ENCODE measurements around the gene ATG4D.
"Not testable (repeated sequence)": the region's sequence is repeated elsewhere in the genome, so short reads cannot be mapped to it uniquely, and the experiment has no call there.

ATG4D gene

GRCh38 chr19:10519421-10519820 is 24.3 kb upstream of the ATG4D start:
- Histone ChIP-seq H3K27me3 (ENCODE audit: control insufficient read depth in 5 of 5, insufficient read depth in 4 of 5, low read length in 5 of 5) (peaks cover 23 to 57% (median 37%) of the 10 kb centered on the region in 5 donors), H3K4me3 (ENCODE audit: low read depth in 1 of 5, low read length in 5 of 5) (no peak overlapping the region), H3K9ac (ENCODE audit: low read length in 5 of 5) (no peak overlapping the region), H3K9me3 (ENCODE audit: control insufficient read depth in 5 of 5, low read length in 5 of 5) (no peaks in the 10 kb centered on the region), H3K4me1 (ENCODE audit: control insufficient read depth in 5 of 5, insufficient read depth in 5 of 5, low read length in 5 of 5) (peaks cover 0 to 24% (median 20%) of the 10 kb centered on the region in 5 donors), H3K36me3 (ENCODE audit: control insufficient read depth in 5 of 5, insufficient read depth in 5 of 5, low read length in 5 of 5) (no peaks in the 10 kb centered on the region), H3K27ac (ENCODE audit: low read depth, low read length) (no peak overlapping the region)

- Histone ChIP-seq H3K27me3 (ENCODE audit: control insufficient read depth in 5 of 5, insufficient read depth in 4 of 5, low read length in 5 of 5) (peaks cover 17 to 43% (median 25%) of the 10 kb centered on the region in 5 donors), H3K4me1 (ENCODE audit: control insufficient read depth in 5 of 5, insufficient read depth in 5 of 5, low read length in 5 of 5) (peaks cover 0 to 22% (median 20%) of the 10 kb centered on the region in 5 donors), H3K4me3 (ENCODE audit: low read depth in 1 of 5, low read length in 5 of 5) (no peak overlapping the region), H3K9ac (ENCODE audit: low read length in 5 of 5) (no peak overlapping the region), H3K36me3 (ENCODE audit: control insufficient read depth in 5 of 5, insufficient read depth in 5 of 5, low read length in 5 of 5) (no peaks in the 10 kb centered on the region), H3K9me3 (ENCODE audit: control insufficient read depth in 5 of 5, low read length in 5 of 5) (no peaks in the 10 kb centered on the region), H3K27ac (ENCODE audit: low read depth, low read length) (no peak overlapping the region)
Observed at GRCh38 chr19:10520652-10521318, 22.9 kb upstream of the ATG4D start.

DNA sequence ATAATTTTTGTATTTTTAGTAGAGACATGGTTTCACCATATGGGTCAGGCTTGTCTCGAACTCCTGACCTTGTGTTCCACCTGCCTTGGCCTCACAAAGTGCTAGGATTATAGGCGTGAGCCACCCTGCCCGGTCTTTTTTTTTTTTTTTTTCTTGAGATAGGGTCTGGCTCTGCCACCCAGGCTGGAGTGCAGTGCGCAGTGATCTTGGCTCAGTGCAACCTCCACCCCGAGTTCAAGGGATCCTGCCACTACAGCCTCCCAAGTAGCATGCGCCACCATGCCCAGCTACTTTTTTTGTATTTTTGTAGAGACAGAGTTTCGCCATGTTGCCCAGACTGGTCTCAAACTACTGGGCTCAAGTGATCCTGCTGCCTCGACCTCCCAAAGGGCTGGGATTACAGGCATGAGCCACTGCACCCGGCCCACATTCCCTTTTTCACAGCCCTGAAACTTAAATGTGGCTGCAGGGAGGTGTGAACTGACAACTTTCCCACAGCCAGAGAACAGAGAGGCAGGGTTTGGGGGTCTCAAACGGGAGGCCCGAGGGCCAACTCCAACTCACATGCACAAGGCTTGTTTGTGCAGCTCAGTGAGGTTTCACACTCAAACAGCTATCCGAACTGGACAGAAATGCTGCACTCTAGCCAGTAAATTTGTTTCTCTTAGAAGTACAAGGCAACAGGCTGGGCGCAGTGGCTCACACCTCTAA is 22.1 kb upstream of the ATG4D start:
- H3K27ac ChIP-seq (ENCODE audit: low read depth, low read length) = no peak overlapping the region
- peaks cover 0 to 22% (median 20%) of the 10 kb centered on the region in 5 donors for H3K4me1 ChIP-seq (ENCODE audit: control insufficient read depth in 5 of 5, insufficient read depth in 5 of 5, low read length in 5 of 5)
- H3K9me3 ChIP-seq (ENCODE audit: control insufficient read depth in 5 of 5, low read length in 5 of 5) = no peaks in the 10 kb centered on the region
- no peak overlapping the region for H3K4me3 ChIP-seq (ENCODE audit: low read depth in 1 of 5, low read length in 5 of 5)
- H3K27me3 ChIP-seq (ENCODE audit: control insufficient read depth in 5 of 5, insufficient read depth in 4 of 5, low read length in 5 of 5) = peaks cover 17 to 37% (median 18%) of the 10 kb centered on the region in 5 donors
- H3K36me3 ChIP-seq (ENCODE audit: control insufficient read depth in 5 of 5, insufficient read depth in 5 of 5, low read length in 5 of 5) = no peaks in the 10 kb centered on the region
- H3K9ac ChIP-seq (ENCODE audit: low read length in 5 of 5) = no peak overlapping the region

GRCh38 chr19:10523135-10523636 is 20.5 kb upstream of the ATG4D start:
- no peak overlapping the region for H3K4me3 ChIP-seq (ENCODE audit: low read depth in 1 of 5, low read length in 5 of 5)
- H3K27me3 ChIP-seq (ENCODE audit: control insufficient read depth in 5 of 5, insufficient read depth in 4 of 5, low read length in 5 of 5) = peaks cover 8 to 25% (median 15%) of the 10 kb centered on the region in 5 donors
- peaks cover 0 to 9% (median 7%) of the 10 kb centered on the region in 5 donors for H3K4me1 ChIP-seq (ENCODE audit: control insufficient read depth in 5 of 5, insufficient read depth in 5 of 5, low read length in 5 of 5)
- H3K36me3 ChIP-seq (ENCODE audit: control insufficient read depth in 5 of 5, insufficient read depth in 5 of 5, low read length in 5 of 5) = no peaks in the 10 kb centered on the region
- H3K9ac ChIP-seq (ENCODE audit: low read length in 5 of 5) = no peak overlapping the region
- H3K9me3 ChIP-seq (ENCODE audit: control insufficient read depth in 5 of 5, low read length in 5 of 5) = no peaks in the 10 kb centered on the region
- H3K27ac ChIP-seq (ENCODE audit: low read depth, low read length) = no peak overlapping the region

- no peak overlapping the region for H3K27ac ChIP-seq (ENCODE audit: low read depth, low read length)
- no peak overlapping the region for H3K4me3 ChIP-seq (ENCODE audit: low read depth in 1 of 5, low read length in 5 of 5)
- no peaks in the 10 kb centered on the region for H3K36me3 ChIP-seq (ENCODE audit: control insufficient read depth in 5 of 5, insufficient read depth in 5 of 5, low read length in 5 of 5)
- H3K9ac ChIP-seq (ENCODE audit: low read length in 5 of 5) = no peak overlapping the region
- no peaks in the 10 kb centered on the region for H3K4me1 ChIP-seq (ENCODE audit: control insufficient read depth in 5 of 5, insufficient read depth in 5 of 5, low read length in 5 of 5)
- peaks cover 0 to 6% (median 0%) of the 10 kb centered on the region in 5 donors for H3K27me3 ChIP-seq (ENCODE audit: control insufficient read depth in 5 of 5, insufficient read depth in 4 of 5, low read length in 5 of 5)
- no peaks in the 10 kb centered on the region for H3K9me3 ChIP-seq (ENCODE audit: control insufficient read depth in 5 of 5, low read length in 5 of 5)
Observed at GRCh38 chr19:10525636-10526035, 18.1 kb upstream of the ATG4D start.

DNA sequence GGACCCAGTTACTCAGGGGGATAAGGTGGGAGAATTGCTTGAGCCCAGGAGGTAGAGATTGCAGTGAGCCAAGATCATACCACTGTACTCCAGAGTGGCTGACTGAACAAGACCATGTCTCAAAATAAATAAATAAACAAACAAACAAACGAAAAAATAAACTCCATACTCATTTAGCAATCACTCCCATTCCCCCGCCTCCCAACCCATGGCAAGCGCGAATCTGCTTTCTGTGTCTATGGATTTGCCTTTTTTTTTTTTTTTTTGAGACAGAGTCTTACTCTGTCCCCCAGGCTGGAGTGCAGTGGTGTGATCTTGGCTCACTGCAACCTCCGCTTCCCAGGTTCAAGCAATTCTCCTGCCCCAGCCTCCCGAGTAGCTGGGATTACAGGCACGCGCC is 16.8 kb upstream of the ATG4D start:
- not testable (repeated sequence) for H3K36me3 ChIP-seq (ENCODE audit: control insufficient read depth in 5 of 5, insufficient read depth in 5 of 5, low read length in 5 of 5); H3K27me3 ChIP-seq (ENCODE audit: control insufficient read depth in 5 of 5, insufficient read depth in 4 of 5, low read length in 5 of 5); H3K27ac ChIP-seq (ENCODE audit: low read depth, low read length); H3K9me3 ChIP-seq (ENCODE audit: control insufficient read depth in 5 of 5, low read length in 5 of 5); H3K4me3 ChIP-seq (ENCODE audit: low read depth in 1 of 5, low read length in 5 of 5); H3K4me1 ChIP-seq (ENCODE audit: control insufficient read depth in 5 of 5, insufficient read depth in 5 of 5, low read length in 5 of 5); H3K9ac ChIP-seq (ENCODE audit: low read length in 5 of 5)

- no peaks in the 10 kb centered on the region for H3K36me3 ChIP-seq (ENCODE audit: control insufficient read depth in 5 of 5, insufficient read depth in 5 of 5, low read length in 5 of 5)
- no peaks in the 10 kb centered on the region for H3K4me1 ChIP-seq (ENCODE audit: control insufficient read depth in 5 of 5, insufficient read depth in 5 of 5, low read length in 5 of 5)
- H3K27ac ChIP-seq (ENCODE audit: low read depth, low read length) = no peak overlapping the region
- H3K27me3 ChIP-seq (ENCODE audit: control insufficient read depth in 5 of 5, insufficient read depth in 4 of 5, low read length in 5 of 5) = peaks cover 0 to 8% (median 0%) of the 10 kb centered on the region in 5 donors
- H3K9ac ChIP-seq (ENCODE audit: low read length in 5 of 5) = no peak overlapping the region
- no peak overlapping the region for H3K4me3 ChIP-seq (ENCODE audit: low read depth in 1 of 5, low read length in 5 of 5)
- H3K9me3 ChIP-seq (ENCODE audit: control insufficient read depth in 5 of 5, low read length in 5 of 5) = peaks cover 0 to 5% (median 0%) of the 10 kb centered on the region in 5 donors
Observed at GRCh38 chr19:10532457-10532856, 11.2 kb upstream of the ATG4D start.

GRCh38 chr19:10533646-10534386 is 9.9 kb upstream of the ATG4D start:
- H3K27me3 ChIP-seq (ENCODE audit: control insufficient read depth in 5 of 5, insufficient read depth in 4 of 5, low read length in 5 of 5) = peaks cover 0 to 8% (median 0%) of the 10 kb centered on the region in 5 donors
- peak overlapping the region in 1 of 5 donors; percentile 13 for H3K9ac ChIP-seq (ENCODE audit: low read length in 5 of 5)
- no peaks in the 10 kb centered on the region for H3K36me3 ChIP-seq (ENCODE audit: control insufficient read depth in 5 of 5, insufficient read depth in 5 of 5, low read length in 5 of 5)
- H3K4me3 ChIP-seq (ENCODE audit: low read depth in 1 of 5, low read length in 5 of 5) = no peak overlapping the region
- H3K9me3 ChIP-seq (ENCODE audit: control insufficient read depth in 5 of 5, low read length in 5 of 5) = peaks cover 0 to 5% (median 0%) of the 10 kb centered on the region in 5 donors
- H3K27ac ChIP-seq (ENCODE audit: low read depth, low read length) = no peak overlapping the region
- H3K4me1 ChIP-seq (ENCODE audit: control insufficient read depth in 5 of 5, insufficient read depth in 5 of 5, low read length in 5 of 5) = no peaks in the 10 kb centered on the region

DNA sequence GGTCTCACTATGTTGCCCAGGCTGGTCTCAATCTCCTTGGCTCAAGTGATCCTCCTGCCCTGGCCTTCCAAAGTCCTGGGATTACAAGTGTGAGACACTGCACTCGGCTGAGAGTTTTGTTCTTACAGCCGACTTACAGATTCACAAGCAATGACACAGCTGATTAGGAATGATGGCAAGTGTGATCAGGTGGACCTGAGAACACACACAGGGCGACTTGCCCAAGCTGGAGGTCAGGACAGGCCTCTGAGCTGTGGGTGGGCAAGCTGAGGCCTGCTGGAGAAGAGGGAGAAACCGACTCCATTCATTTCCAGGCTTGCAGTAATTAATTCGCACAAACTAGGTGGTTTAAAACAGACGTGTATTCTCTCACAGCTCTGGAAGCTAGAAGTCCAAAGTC is 8.1 kb upstream of the ATG4D start:
- Histone ChIP-seq H3K4me1 (ENCODE audit: control insufficient read depth in 5 of 5, insufficient read depth in 5 of 5, low read length in 5 of 5) (no peaks in the 10 kb centered on the region), H3K9ac (ENCODE audit: low read length in 5 of 5) (no peak overlapping the region), H3K27me3 (ENCODE audit: control insufficient read depth in 5 of 5, insufficient read depth in 4 of 5, low read length in 5 of 5) (peaks cover 0 to 12% (median 3%) of the 10 kb centered on the region in 5 donors), H3K9me3 (ENCODE audit: control insufficient read depth in 5 of 5, low read length in 5 of 5) (peaks cover 0 to 5% (median 0%) of the 10 kb centered on the region in 5 donors), H3K4me3 (ENCODE audit: low read depth in 1 of 5, low read length in 5 of 5) (no peak overlapping the region), H3K27ac (ENCODE audit: low read depth, low read length) (no peak overlapping the region), H3K36me3 (ENCODE audit: control insufficient read depth in 5 of 5, insufficient read depth in 5 of 5, low read length in 5 of 5) (no peaks in the 10 kb centered on the region)

Measured in subcutaneous abdominal adipose tissue (tissue), 5 donors.